ENCODE measurements around the gene TNFRSF17. TPM values are rescaled to one million over a fixed set of nuclear protein-coding genes. Genes with fewer than 3 reads are reported as not detected.

TNFRSF17 gene
- total and polyA plus RNA-seq, 2 of the 13 experiments (the other 11 are each of a cell fraction or from before 2014, with no cell fraction given), result not detected

DNA sequence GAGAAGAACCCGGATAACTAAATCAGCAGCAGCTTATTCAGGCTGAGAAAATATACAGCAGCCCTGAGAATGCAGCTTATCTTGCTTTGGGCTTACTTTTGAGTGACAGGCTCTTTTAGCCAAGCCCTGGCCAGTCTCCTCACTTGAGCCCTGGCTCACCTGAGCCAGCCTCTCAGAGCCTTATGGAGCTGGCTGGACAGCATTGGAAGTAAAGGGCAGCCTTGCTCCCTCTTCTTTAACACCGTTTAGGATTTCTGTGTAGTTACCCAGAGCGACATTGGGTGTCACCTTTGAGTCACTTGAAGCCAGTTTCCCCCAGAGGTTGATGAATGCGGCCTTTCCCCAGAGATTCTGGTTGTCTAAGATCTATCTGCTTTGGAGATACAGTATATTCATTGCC lies 15.5 kb upstream of the TNFRSF17 start (continued):
- TF ChIP-seq, protein P1, sequence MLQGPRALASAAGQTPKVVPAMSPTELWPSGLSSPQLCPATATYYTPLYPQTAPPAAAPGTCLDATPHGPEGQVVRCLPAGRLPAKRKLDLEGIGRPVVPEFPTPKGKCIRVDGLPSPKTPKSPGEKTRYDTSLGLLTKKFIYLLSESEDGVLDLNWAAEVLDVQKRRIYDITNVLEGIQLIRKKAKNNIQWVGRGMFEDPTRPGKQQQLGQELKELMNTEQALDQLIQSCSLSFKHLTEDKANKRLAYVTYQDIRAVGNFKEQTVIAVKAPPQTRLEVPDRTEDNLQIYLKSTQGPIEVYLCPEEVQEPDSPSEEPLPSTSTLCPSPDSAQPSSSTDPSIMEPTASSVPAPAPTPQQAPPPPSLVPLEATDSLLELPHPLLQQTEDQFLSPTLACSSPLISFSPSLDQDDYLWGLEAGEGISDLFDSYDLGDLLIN (CRISPR knock-in tag; IDR thresholded peaks at IDR 0.05; ENCODE audit: borderline replicate concordance), result no peak
- TF ChIP-seq, protein P2, sequence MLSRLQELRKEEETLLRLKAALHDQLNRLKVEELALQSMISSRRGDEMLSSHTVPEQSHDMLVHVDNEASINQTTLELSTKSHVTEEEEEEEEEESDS (CRISPR knock-in tag; IDR thresholded peaks at IDR 0.05; ENCODE audit: borderline replicate concordance), result no peak
- TF ChIP-seq, protein P3, sequence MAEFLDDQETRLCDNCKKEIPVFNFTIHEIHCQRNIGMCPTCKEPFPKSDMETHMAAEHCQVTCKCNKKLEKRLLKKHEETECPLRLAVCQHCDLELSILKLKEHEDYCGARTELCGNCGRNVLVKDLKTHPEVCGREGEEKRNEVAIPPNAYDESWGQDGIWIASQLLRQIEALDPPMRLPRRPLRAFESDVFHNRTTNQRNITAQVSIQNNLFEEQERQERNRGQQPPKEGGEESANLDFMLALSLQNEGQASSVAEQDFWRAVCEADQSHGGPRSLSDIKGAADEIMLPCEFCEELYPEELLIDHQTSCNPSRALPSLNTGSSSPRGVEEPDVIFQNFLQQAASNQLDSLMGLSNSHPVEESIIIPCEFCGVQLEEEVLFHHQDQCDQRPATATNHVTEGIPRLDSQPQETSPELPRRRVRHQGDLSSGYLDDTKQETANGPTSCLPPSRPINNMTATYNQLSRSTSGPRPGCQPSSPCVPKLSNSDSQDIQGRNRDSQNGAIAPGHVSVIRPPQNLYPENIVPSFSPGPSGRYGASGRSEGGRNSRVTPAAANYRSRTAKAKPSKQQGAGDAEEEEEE (CRISPR knock-in tag; IDR thresholded peaks at IDR 0.05; ENCODE audit: borderline replicate concordance), result no peak
- TF ChIP-seq FOSL2 (CRISPR knock-in tag; IDR thresholded peaks at IDR 0.05) (peak; percentile 30), ZNF335 (CRISPR knock-in tag; IDR thresholded peaks at IDR 0.05) (0 out of 2 replicates have a peak, but pooled peaks have one; percentile 17), RAD21 (CRISPR knock-in tag; IDR thresholded peaks at IDR 0.05) (peak; percentile 77), ZNF7 (CRISPR knock-in tag; IDR thresholded peaks at IDR 0.05) (no peak), KLF11 (CRISPR knock-in tag; IDR thresholded peaks at IDR 0.05) (0 out of 2 replicates have a peak, but pooled peaks have one; percentile 29), NR2F6 (IDR thresholded peaks at IDR 0.05) (no peak), NR2F6 (CRISPR knock-in tag; IDR thresholded peaks at IDR 0.05) (0 out of 2 replicates have a peak, but pooled peaks have one; percentile 22), PCBP1 (IDR thresholded peaks at IDR 0.05; ENCODE audit: borderline replicate concordance, low read depth, low read length) (no peak), MIXL1 (CRISPR knock-in tag; IDR thresholded peaks at IDR 0.05) (peak; percentile 38; the same call in 1 of the 2 replicates), MYNN (CRISPR knock-in tag; IDR thresholded peaks at IDR 0.05; ENCODE audit: low read depth) (0 out of 2 replicates have a peak, but pooled peaks have one; percentile 62), ZNF460 (CRISPR knock-in tag; IDR thresholded peaks at IDR 0.05; ENCODE audit: borderline replicate concordance) (no peak), SMC3 (IDR thresholded peaks at IDR 0.05; ENCODE audit: low read length) (peak; percentile 95), AKAP8 (CRISPR knock-in tag; IDR thresholded peaks at IDR 0.05) (no peak), EP300 (IDR thresholded peaks at IDR 0.05; ENCODE audit: low read depth in 2 of 2, low read length in 2 of 2) (0 out of 4 replicates have a peak, but pooled peaks of 1 of the 2 experiments have one; percentile 19), EP300 (CRISPR knock-in tag; IDR thresholded peaks at IDR 0.05; ENCODE audit: borderline replicate concordance) (no peak)
- TF ChIP-seq, protein P4, sequence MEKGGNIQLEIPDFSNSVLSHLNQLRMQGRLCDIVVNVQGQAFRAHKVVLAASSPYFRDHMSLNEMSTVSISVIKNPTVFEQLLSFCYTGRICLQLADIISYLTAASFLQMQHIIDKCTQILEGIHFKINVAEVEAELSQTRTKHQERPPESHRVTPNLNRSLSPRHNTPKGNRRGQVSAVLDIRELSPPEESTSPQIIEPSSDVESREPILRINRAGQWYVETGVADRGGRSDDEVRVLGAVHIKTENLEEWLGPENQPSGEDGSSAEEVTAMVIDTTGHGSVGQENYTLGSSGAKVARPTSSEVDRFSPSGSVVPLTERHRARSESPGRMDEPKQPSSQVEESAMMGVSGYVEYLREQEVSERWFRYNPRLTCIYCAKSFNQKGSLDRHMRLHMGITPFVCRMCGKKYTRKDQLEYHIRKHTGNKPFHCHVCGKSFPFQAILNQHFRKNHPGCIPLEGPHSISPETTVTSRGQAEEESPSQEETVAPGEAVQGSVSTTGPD (CRISPR knock-in tag; IDR thresholded peaks at IDR 0.05), result 0 out of 2 replicates have a peak, but pooled peaks have one; percentile 50
- TF ChIP-seq, protein P5, sequence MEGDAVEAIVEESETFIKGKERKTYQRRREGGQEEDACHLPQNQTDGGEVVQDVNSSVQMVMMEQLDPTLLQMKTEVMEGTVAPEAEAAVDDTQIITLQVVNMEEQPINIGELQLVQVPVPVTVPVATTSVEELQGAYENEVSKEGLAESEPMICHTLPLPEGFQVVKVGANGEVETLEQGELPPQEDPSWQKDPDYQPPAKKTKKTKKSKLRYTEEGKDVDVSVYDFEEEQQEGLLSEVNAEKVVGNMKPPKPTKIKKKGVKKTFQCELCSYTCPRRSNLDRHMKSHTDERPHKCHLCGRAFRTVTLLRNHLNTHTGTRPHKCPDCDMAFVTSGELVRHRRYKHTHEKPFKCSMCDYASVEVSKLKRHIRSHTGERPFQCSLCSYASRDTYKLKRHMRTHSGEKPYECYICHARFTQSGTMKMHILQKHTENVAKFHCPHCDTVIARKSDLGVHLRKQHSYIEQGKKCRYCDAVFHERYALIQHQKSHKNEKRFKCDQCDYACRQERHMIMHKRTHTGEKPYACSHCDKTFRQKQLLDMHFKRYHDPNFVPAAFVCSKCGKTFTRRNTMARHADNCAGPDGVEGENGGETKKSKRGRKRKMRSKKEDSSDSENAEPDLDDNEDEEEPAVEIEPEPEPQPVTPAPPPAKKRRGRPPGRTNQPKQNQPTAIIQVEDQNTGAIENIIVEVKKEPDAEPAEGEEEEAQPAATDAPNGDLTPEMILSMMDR (CRISPR knock-in tag; IDR thresholded peaks at IDR 0.05), result peak; percentile 93
- TF ChIP-seq, protein P6, sequence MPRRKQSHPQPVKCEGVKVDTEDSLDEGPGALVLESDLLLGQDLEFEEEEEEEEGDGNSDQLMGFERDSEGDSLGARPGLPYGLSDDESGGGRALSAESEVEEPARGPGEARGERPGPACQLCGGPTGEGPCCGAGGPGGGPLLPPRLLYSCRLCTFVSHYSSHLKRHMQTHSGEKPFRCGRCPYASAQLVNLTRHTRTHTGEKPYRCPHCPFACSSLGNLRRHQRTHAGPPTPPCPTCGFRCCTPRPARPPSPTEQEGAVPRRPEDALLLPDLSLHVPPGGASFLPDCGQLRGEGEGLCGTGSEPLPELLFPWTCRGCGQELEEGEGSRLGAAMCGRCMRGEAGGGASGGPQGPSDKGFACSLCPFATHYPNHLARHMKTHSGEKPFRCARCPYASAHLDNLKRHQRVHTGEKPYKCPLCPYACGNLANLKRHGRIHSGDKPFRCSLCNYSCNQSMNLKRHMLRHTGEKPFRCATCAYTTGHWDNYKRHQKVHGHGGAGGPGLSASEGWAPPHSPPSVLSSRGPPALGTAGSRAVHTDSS (CRISPR knock-in tag; conservative IDR thresholded peaks at IDR 0.05), result no peak

Measured in HepG2 (cell line).